HEK293 (cell line): ENCODE measurements around the gene PRPH2.
"Not testable (repeated sequence)": the region's sequence is repeated elsewhere in the genome, so short reads cannot be mapped to it uniquely, and the experiment has no call there.

Experiments
- CTCF ChIP-seq: fragments of 450-650 bp; formaldehyde crosslinking; IDR thresholded peaks from 2 replicates; pipeline ENCODE4 v1.5.1; 2016; ENCODE audit warnings: missing biosample characterization, missing genetic modification characterization
- KLF16 ChIP-seq: fragments of 450-650 bp; formaldehyde crosslinking; IDR thresholded peaks from 2 replicates; pipeline ENCODE4 v1.5.1; 2017; ENCODE audit warnings: missing biosample characterization, missing genetic modification characterization
- ZBTB1 ChIP-seq: fragments of 450-650 bp; formaldehyde crosslinking; IDR thresholded peaks from 2 replicates; pipeline ENCODE4 v1.5.1; 2016; ENCODE audit warnings: missing biosample characterization, missing genetic modification characterization
- ZBTB7A ChIP-seq: fragments of 450-650 bp; formaldehyde crosslinking; IDR thresholded peaks from 2 replicates; pipeline ENCODE4 v1.5.1; 2016; ENCODE audit warnings: low read depth, missing biosample characterization, missing genetic modification characterization
- ZFP37 ChIP-seq: fragments of 450-650 bp; formaldehyde crosslinking; IDR thresholded peaks from 2 replicates; pipeline ENCODE4 v1.5.1; 2016; ENCODE audit warnings: missing biosample characterization, missing genetic modification characterization
- ZNF488 ChIP-seq: fragments of 450-650 bp; formaldehyde crosslinking; IDR thresholded peaks from 2 replicates; pipeline ENCODE4 v1.5.1; 2016; ENCODE audit warnings: missing biosample characterization, missing genetic modification characterization

- TF ChIP-seq ZBTB1 (tag by site-specific recombination); ZNF488; KLF16; ZFP37; ZBTB7A; CTCF (tag by site-specific recombination): not testable (repeated sequence)
Observed at GRCh38 chr6:42674368-42674767, 48.0 kb downstream of the PRPH2 start.
